ENCODE data around the gene HECW1. TPM values are rescaled to one million over a fixed set of nuclear protein-coding genes. Genes with fewer than 3 reads are reported as not detected.

The HECW1 gene
- total and polyA plus RNA-seq, 10 of the 15 experiments (the other 5 are each of a cell fraction or from before 2014, with no cell fraction given): under 0.01 to 0.31 (median 0.04) TPM; not detected in 3

DNA sequence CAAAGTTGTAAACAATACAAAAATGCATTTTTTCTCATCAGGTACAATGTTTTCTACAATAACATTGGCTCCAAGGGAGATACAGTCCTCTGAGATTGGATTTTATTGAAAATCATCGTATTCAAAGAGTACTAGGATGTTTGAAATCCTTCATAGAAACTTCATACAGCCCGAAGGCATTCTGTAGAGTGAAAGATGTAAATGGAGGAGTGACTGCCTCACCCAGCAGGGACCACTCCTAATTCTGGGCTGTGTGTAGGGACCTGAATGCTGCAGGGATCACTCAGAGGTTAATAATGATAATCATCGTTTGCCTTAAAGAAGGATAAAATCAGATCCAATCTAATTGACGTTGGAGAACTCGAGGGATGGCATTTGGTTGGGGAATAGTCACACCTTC lies 198.6 kb downstream of the HECW1 start:
- FAIRE-seq (no peak), ATAC-seq (no peak), DNase-seq (ENCODE audit: low read depth, low spot score) (no peak)
- ChIA-PET RAD21 (ENCODE audit: unreplicated experiment) (no interaction called here), CTCF (no interaction called here), SMC1A (ENCODE audit: uncharacterized antibody, unreplicated experiment) (interaction anchor here (0.6 kb wide), 1 partner anchor 279 kb away, joined by 4 read pairs; no protein-coding TSS in a partner anchor), POLR2A (interaction anchor here (1.2 kb wide), 1 partner anchor 379 kb away, joined by 3 read pairs; the partner anchor contains the start of gene MRPL32)
- Histone ChIP-seq H2AFZ (ENCODE audit: control insufficient read depth, low read depth, low read length) (no peak overlapping the region), H4K20me1 (ENCODE audit: control insufficient read depth, insufficient read depth) (no peaks in the 10 kb centered on the region), H3K36me3 (ENCODE audit: control insufficient read depth in 2 of 2, insufficient read depth in 2 of 2, low read length in 1 of 2) (no peaks in the 10 kb centered on the region), H3K4me2 (ENCODE audit: control insufficient read depth, insufficient read depth) (no peak overlapping the region), H3K9me3 (replicated peaks; ENCODE audit: control insufficient read depth, insufficient read depth, low read length) (no peaks in the 10 kb centered on the region), H3K27ac (ENCODE audit: control insufficient read depth, insufficient read depth) (no peak overlapping the region), H3K4me1 (ENCODE audit: control insufficient read depth, insufficient read depth, low read length) (peaks cover 17% of the 10 kb centered on the region), H3K4me3 (no peak overlapping the region), H3K79me2 (ENCODE audit: control insufficient read depth, insufficient read depth, low read length) (no peaks in the 10 kb centered on the region), H3K9ac (ENCODE audit: control insufficient read depth, insufficient read depth, low read length) (no peak overlapping the region), H3K27me3 (replicated peaks in 1 of 2; ENCODE audit: control insufficient read depth in 2 of 2, insufficient read depth in 2 of 2, low read length in 1 of 2) (no peaks in the 10 kb centered on the region)
- WGBS (ENCODE audit: insufficient coverage, insufficient replicate concordance, low lambda C conversion rate, missing lambda C conversion rate): 28% methylated on average over 5 of the region's 5 CpGs
- in situ Hi-C loops (cut with MboI): loop anchor here (10.0 kb wide), 1 partner anchor 524 kb away; no protein-coding TSS in a partner anchor
- intact Hi-C loops (cut with micrococcal nuclease; ENCODE audit: unreplicated experiment): loop anchor here (5.0 kb wide), 2 partner anchors 41 to 369 kb away; no protein-coding TSS in a partner anchor
- BruUV-seq (replicated peaks): no TSS peak
- TF ChIP-seq SUZ12 (IDR thresholded peaks at IDR 0.05; ENCODE audit: unreplicated experiment) (no peak), MTA2 (IDR thresholded peaks at IDR 0.05; ENCODE audit: low read depth) (no peak), ZNF274 (IDR thresholded peaks at IDR 0.05; ENCODE audit: insufficient read depth, insufficient read length) (no peak), SUPT20H (IDR thresholded peaks at IDR 0.05; ENCODE audit: borderline replicate concordance, control insufficient read depth, low read depth, low read length) (no peak), SPI1 (IDR thresholded peaks at IDR 0.05; ENCODE audit: borderline replicate concordance, insufficient read depth, low read depth, low read length) (no peak), RUNX3 (IDR thresholded peaks at IDR 0.05; ENCODE audit: low read length) (no peak), FOXM1 (IDR thresholded peaks at IDR 0.05; ENCODE audit: low read depth, low read length) (no peak), ZZZ3 (IDR thresholded peaks at IDR 0.05; ENCODE audit: control insufficient read depth, insufficient read length, low read depth) (no peak), BMI1 (IDR thresholded peaks at IDR 0.05; ENCODE audit: borderline replicate concordance) (no peak), CEBPB (IDR thresholded peaks at IDR 0.05; ENCODE audit: borderline replicate concordance in 1 of 2, low read depth in 2 of 2, low read length in 2 of 2) (no peak), YY1 (IDR thresholded peaks at IDR 0.05; ENCODE audit: low read depth, low read length) (no peak)
- TF ChIP-seq, protein P1, sequence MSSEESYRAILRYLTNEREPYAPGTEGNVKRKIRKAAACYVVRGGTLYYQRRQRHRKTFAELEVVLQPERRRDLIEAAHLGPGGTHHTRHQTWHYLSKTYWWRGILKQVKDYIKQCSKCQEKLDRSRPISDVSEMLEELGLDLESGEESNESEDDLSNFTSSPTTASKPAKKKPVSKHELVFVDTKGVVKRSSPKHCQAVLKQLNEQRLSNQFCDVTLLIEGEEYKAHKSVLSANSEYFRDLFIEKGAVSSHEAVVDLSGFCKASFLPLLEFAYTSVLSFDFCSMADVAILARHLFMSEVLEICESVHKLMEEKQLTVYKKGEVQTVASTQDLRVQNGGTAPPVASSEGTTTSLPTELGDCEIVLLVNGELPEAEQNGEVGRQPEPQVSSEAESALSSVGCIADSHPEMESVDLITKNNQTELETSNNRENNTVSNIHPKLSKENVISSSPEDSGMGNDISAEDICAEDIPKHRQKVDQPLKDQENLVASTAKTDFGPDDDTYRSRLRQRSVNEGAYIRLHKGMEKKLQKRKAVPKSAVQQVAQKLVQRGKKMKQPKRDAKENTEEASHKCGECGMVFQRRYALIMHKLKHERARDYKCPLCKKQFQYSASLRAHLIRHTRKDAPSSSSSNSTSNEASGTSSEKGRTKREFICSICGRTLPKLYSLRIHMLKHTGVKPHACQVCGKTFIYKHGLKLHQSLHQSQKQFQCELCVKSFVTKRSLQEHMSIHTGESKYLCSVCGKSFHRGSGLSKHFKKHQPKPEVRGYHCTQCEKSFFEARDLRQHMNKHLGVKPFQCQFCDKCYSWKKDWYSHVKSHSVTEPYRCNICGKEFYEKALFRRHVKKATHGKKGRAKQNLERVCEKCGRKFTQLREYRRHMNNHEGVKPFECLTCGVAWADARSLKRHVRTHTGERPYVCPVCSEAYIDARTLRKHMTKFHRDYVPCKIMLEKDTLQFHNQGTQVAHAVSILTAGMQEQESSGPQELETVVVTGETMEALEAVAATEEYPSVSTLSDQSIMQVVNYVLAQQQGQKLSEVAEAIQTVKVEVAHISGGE (CRISPR knock-in tag; IDR thresholded peaks at IDR 0.05): no peak
- TF ChIP-seq, protein P2, sequence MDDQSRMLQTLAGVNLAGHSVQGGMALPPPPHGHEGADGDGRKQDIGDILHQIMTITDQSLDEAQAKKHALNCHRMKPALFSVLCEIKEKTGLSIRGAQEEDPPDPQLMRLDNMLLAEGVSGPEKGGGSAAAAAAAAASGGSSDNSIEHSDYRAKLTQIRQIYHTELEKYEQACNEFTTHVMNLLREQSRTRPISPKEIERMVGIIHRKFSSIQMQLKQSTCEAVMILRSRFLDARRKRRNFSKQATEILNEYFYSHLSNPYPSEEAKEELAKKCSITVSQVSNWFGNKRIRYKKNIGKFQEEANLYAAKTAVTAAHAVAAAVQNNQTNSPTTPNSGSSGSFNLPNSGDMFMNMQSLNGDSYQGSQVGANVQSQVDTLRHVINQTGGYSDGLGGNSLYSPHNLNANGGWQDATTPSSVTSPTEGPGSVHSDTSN (IDR thresholded peaks at IDR 0.05; ENCODE audit: insufficient replicate concordance, low read depth, low read length): no peak
- TF ChIP-seq, protein P3, sequence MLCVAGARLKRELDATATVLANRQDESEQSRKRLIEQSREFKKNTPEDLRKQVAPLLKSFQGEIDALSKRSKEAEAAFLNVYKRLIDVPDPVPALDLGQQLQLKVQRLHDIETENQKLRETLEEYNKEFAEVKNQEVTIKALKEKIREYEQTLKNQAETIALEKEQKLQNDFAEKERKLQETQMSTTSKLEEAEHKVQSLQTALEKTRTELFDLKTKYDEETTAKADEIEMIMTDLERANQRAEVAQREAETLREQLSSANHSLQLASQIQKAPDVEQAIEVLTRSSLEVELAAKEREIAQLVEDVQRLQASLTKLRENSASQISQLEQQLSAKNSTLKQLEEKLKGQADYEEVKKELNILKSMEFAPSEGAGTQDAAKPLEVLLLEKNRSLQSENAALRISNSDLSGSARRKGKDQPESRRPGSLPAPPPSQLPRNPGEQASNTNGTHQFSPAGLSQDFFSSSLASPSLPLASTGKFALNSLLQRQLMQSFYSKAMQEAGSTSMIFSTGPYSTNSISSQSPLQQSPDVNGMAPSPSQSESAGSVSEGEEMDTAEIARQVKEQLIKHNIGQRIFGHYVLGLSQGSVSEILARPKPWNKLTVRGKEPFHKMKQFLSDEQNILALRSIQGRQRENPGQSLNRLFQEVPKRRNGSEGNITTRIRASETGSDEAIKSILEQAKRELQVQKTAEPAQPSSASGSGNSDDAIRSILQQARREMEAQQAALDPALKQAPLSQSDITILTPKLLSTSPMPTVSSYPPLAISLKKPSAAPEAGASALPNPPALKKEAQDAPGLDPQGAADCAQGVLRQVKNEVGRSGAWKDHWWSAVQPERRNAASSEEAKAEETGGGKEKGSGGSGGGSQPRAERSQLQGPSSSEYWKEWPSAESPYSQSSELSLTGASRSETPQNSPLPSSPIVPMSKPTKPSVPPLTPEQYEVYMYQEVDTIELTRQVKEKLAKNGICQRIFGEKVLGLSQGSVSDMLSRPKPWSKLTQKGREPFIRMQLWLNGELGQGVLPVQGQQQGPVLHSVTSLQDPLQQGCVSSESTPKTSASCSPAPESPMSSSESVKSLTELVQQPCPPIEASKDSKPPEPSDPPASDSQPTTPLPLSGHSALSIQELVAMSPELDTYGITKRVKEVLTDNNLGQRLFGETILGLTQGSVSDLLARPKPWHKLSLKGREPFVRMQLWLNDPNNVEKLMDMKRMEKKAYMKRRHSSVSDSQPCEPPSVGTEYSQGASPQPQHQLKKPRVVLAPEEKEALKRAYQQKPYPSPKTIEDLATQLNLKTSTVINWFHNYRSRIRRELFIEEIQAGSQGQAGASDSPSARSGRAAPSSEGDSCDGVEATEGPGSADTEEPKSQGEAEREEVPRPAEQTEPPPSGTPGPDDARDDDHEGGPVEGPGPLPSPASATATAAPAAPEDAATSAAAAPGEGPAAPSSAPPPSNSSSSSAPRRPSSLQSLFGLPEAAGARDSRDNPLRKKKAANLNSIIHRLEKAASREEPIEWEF (IDR thresholded peaks at IDR 0.05; ENCODE audit: insufficient replicate concordance, low read depth, low read length): no peak

Measured in GM12878 (cell line).